K562 (cell line): ENCODE measurements around the gene UBE2L3. TPM values are rescaled to one million over a fixed set of nuclear protein-coding genes. Genes with fewer than 3 reads are reported as not detected.

ENCODE experiments used
- ATAC-seq: fragments of 200-7000 bp; cut with Tn5 transposase; 3 replicates; pipeline ENCODE4 v1.9.1; 2020; ENCODE audit warnings: moderate library complexity
- BruUV-seq: library from RNA; stranded (reverse); fragments of 400-500 nt; replicated peaks from 2 replicates; lab custom pipeline; 2021; lab: Mats Ljungman, UMichigan
- CTCF ChIA-PET: fragments of 300-600 bp; formaldehyde crosslinking; extraction: SDS; loops from one replicate; lab custom pipeline; 2021; ENCODE audit warnings: low intra/inter-chr PET ratio; lab: Yijun Ruan, JAX
- POLR2A ChIA-PET: fragments of 300-600, 350-650 bp; sonication (Branson Sonifier 250); formaldehyde crosslinking; extraction: SDS; loops from one replicate; lab custom pipeline; 2021; ENCODE audit warnings: antibody characterized with exemption, inconsistent platforms; lab: Yijun Ruan, JAX
- DNase-seq, 4 experiments: peaks; one replicate each; pipeline versions ENCODE4 v3.0.0 to v3.0.0-alpha.2; 2011 to 2018; ENCODE audit warnings: low spot score in 3 of 4, mixed read lengths in 3 of 4; ENCODE audit errors: extremely low read depth in 1 of 4
- FAIRE-seq: peaks from 2 replicates; lab custom pipeline; 2011; peaks lifted over from hg19 to GRCh38; lab: Jason Lieb, UNC
- H2AFZ ChIP-seq: 2 replicates; pipeline ENCODE4 v1.6.0; 2011; ENCODE audit warnings: low read depth, low read length, control low read depth, inconsistent platforms
- H3K27ac ChIP-seq: fragments of 200-600 bp; 3 replicates; pipeline ENCODE4 v1.8.0; 2011; ENCODE audit warnings: low read depth, mild to moderate bottlenecking, control low read depth, inconsistent platforms, low read length, moderate library complexity, mixed read lengths; ENCODE audit errors: extremely low read depth
- H3K27me3 ChIP-seq, 2 experiments: fragments of 300-600 bp in 1 of 2; 2 replicates in 1 of 2; 3 replicates in 1 of 2; pipeline versions ENCODE4 v1.6.0 to v1.8.0; 2011; ENCODE audit warnings: inconsistent platforms in 2 of 2, low read length in 2 of 2, mild to moderate bottlenecking in 1 of 2, mixed read lengths in 1 of 2, moderate library complexity in 1 of 2; ENCODE audit not compliant: control insufficient read depth in 2 of 2, insufficient read depth in 2 of 2
- H3K36me3 ChIP-seq: fragments of 300-600 bp; 3 replicates; pipeline ENCODE4 v1.8.0; 2011; ENCODE audit warnings: mild to moderate bottlenecking, low read length, inconsistent platforms; ENCODE audit not compliant: control insufficient read depth, insufficient read depth
- H3K4me1 ChIP-seq, 2 experiments: fragments of 200-600 bp in 1 of 2; replicated peaks in 1 of 2; 2 replicates in 1 of 2; 3 replicates in 1 of 2; pipeline versions ENCODE4 v1.5.1 to v1.8.0; 2011; ENCODE audit warnings: inconsistent platforms in 2 of 2, low read length in 2 of 2, mild to moderate bottlenecking in 1 of 2, mixed read lengths in 1 of 2, moderate library complexity in 1 of 2; ENCODE audit not compliant: control insufficient read depth in 2 of 2, insufficient read depth in 2 of 2
- H3K4me2 ChIP-seq: 2 replicates; pipeline ENCODE4 v1.6.1; 2011; ENCODE audit warnings: low read length, control low read depth, inconsistent platforms, mixed read lengths; ENCODE audit not compliant: insufficient read depth
- H3K4me3 ChIP-seq: fragments of 200-600 bp; sonication (generic), shearing (Covaris generic); 2 replicates; pipeline ENCODE4 v1.5.1; 2016; ENCODE audit warnings: control low read depth, inconsistent platforms
- H3K79me2 ChIP-seq: fragments of 200-600 bp; 3 replicates; pipeline ENCODE4 v1.8.0; 2011; ENCODE audit warnings: low read length, inconsistent platforms; ENCODE audit not compliant: control insufficient read depth, insufficient read depth
- H3K9ac ChIP-seq, 2 experiments: 2 replicates each; pipeline versions ENCODE4 v1.6.0 to v1.6.1; 2011; ENCODE audit warnings: low read depth in 2 of 2, low read length in 2 of 2, control low read depth in 1 of 2, inconsistent platforms in 1 of 2, mild to moderate bottlenecking in 1 of 2, mixed read lengths in 1 of 2; ENCODE audit not compliant: insufficient read depth in 1 of 2
- H3K9me1 ChIP-seq: one replicate; pipeline ENCODE4 v1.6.0; 2011; ENCODE audit warnings: inconsistent platforms, mild to moderate bottlenecking, low read length, moderate library complexity; ENCODE audit not compliant: control insufficient read depth, insufficient read depth
- H3K9me3 ChIP-seq: replicated peaks from 2 replicates; pipeline ENCODE4 v1.5.1; 2011; ENCODE audit warnings: low read depth, low read length, inconsistent platforms; ENCODE audit not compliant: control insufficient read depth, insufficient read depth
- H4K20me1 ChIP-seq: replicated peaks from 2 replicates; pipeline ENCODE4 v1.6.1; 2011; ENCODE audit warnings: low read length, inconsistent platforms, mixed read lengths; ENCODE audit not compliant: control insufficient read depth, insufficient read depth
- ARNT ChIP-seq, 2 experiments: fragments of 450-650 bp; IDR thresholded peaks; 2 replicates each; pipeline ENCODE4 v1.6.1; 2016; ENCODE audit warnings: mild to moderate bottlenecking in 1 of 2
- CCAR2 ChIP-seq: fragments of 200-400 bp; formaldehyde crosslinking; IDR thresholded peaks from 2 replicates; pipeline ENCODE4 v1.6.1; 2017; ENCODE audit warnings: mild to moderate bottlenecking, low read depth, low read length
- ETV5 ChIP-seq: sonication (generic); formaldehyde crosslinking; IDR thresholded peaks from 2 replicates; pipeline ENCODE4 v1.4.0; 2020; ENCODE audit warnings: low read depth, mild to moderate bottlenecking, missing genetic modification reagents
- MECOM ChIP-seq: fragments of 250-450 bp; sonication (Bioruptor Pico); IDR thresholded peaks from 2 replicates; pipeline ENCODE4 v1.8.0; 2022; ENCODE audit warnings: inconsistent platforms
- MYBL2 ChIP-seq, 2 experiments: fragments of 450-650 bp in 1 of 2; sonication (generic) in 1 of 2; formaldehyde crosslinking in 1 of 2; IDR thresholded peaks; 2 replicates each; pipeline versions ENCODE4 v1.6.1 to v1.8.1; 2017 to 2022; ENCODE audit warnings: borderline replicate concordance in 1 of 2, inconsistent platforms in 1 of 2, low read depth in 1 of 2, mild to moderate bottlenecking in 1 of 2, missing genetic modification reagents in 1 of 2, moderate library complexity in 1 of 2
- TBP ChIP-seq: optimal IDR thresholded peaks from 2 replicates; pipeline ENCODE3; 2011; ENCODE audit warnings: low read depth, low read length, improper control_type of control experiment
- WGBS: fragments of 100-300 bp; shearing (Covaris generic); methylation state at CpG from one replicate; pipeline ENCODE4 v1.1.6; 2016; ENCODE audit warnings: low coverage, mixed read lengths; ENCODE audit not compliant: insufficient coverage; ENCODE audit errors: missing lambda C conversion rate; 5-methylcytosine and 5-hydroxymethylcytosine counted together
- in situ Hi-C: fragments of 300-500 bp; cut with MboI; formaldehyde crosslinking; loops from 4 replicates; pipeline ENCODE4 v1.15.0; 2018; ENCODE audit warnings: inconsistent platforms, mixed read lengths
- intact Hi-C: fragments of 100-400 bp; cut with micrococcal nuclease; formaldehyde crosslinking; loops from 2 replicates; pipeline ENCODE4 v1.14.2; 2022
- polyA plus RNA-seq, 8 experiments: library from polyadenylated mRNA; depleted of rRNA in 4 of 8; stranded (reverse) in 5 of 8; unstranded in 3 of 8; fragments of >200 nt; fragmentation: Nextera tagmentation in 2 of 8; fragmentation: Illumina TruSeq in 1 of 8; extraction: Ambion mirVana in 2 of 8; extraction: Trizol in 1 of 8; gene quantifications; 2 replicates each; pipeline versions ENCODE4 v1.2.1 to v1.2.3, GENCODE V29; 2011 to 2014; ENCODE audit warnings: inconsistent platforms in 1 of 8, missing spikeins in 1 of 8
- total RNA-seq, 7 experiments: library from RNA; depleted of rRNA in 6 of 7; stranded (reverse); fragments of >200 nt in 6 of 7; fragmentation: Illumina TruSeq in 2 of 7; extraction: Trizol in 2 of 7; gene quantifications; 2 replicates each; pipeline versions ENCODE4 v1.2.1 to v1.2.3, GENCODE V29; 2011 to 2021; ENCODE audit warnings: low replicate concordance in 1 of 7
- TF ChIP-seq, protein P1 (sequence below): fragments of 450-650 bp; IDR thresholded peaks from 2 replicates; pipeline ENCODE4 v1.6.1; 2016; ENCODE audit warnings: low read depth, mild to moderate bottlenecking, moderate library complexity
- TF ChIP-seq, protein P2 (sequence below): fragments of 450-650 bp; formaldehyde crosslinking; IDR thresholded peaks from 2 replicates; pipeline ENCODE4 v1.4.0; 2022; ENCODE audit warnings: missing genetic modification characterization

UBE2L3 gene
- total and polyA plus RNA-seq, 9 of the 15 experiments (the other 6 are each of a cell fraction or from before 2014, with no cell fraction given), result 215 to 625 (median 285) TPM

DNA sequence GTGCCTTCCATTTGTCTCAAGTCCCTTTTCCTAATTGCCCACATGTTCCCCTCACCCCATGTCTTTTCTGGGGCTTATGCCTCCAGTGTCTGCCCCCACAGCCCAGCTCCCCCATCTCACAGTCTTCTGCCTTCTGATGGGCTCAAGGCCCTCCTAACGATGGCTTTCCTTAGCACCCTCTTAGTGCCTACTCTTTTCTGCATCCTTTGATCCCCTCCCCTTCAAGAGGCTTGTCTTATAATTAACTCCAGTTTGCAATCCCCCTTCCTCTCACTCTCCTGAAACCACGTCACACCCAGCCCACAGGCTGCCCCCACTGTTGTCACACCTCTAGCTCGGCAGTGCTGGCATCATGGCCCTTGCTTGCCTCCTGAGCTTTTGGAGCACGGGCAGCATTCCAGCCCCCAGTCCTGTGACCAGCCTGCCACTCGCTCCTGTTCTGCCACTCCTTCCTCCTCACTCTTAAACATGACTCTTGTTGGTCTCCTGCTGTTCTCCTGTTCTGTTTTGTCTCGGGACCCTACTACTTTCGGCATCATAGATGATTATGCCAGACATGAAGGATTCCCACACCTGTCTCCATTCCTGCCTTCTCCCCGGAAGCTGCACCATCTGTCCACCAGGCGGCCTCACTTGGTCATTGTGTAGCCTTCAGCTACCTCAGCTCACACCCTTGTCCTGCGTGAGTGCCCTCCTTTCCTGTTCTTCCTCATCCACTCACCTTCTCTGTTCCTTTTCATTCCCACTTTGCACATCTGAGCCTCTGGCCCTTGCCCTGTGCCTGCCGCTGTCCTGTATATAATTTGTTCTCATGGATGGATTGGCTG is 26.1 kb downstream of the UBE2L3 start:
- peaks cover 86% of the 10 kb centered on the region for H3K36me3 ChIP-seq
- peaks cover 12% of the 10 kb centered on the region for H3K9me1 ChIP-seq
- H3K9me3 ChIP-seq, result no peaks in the 10 kb centered on the region
- no peak overlapping the region for H3K9ac ChIP-seq
- CTCF ChIA-PET, result interaction anchor here (1.3 to 2.3 kb wide), 4 partner anchors 47 to 53 kb away, joined by 4 to 25 read pairs (median 14); partner anchors contain the start of gene SDF2L1
- peaks cover 7 to 12% of the 10 kb centered on the region in 2 experiments; a peak in 4 of 5 replicates for H3K4me1 ChIP-seq
- 66% methylated on average over 11 of the region's 11 CpGs for WGBS
- H4K20me1 ChIP-seq, result peaks cover 56% of the 10 kb centered on the region
- H3K27ac ChIP-seq, result no peak overlapping the region
- intact Hi-C loops (loop anchor here (1.0 kb wide), 2 partner anchors 48 to 53 kb away; no protein-coding TSS in a partner anchor), in situ Hi-C loops (no loop called here)
- H2AFZ ChIP-seq, result no peak overlapping the region
- H3K79me2 ChIP-seq, result peaks cover 98% of the 10 kb centered on the region
- FAIRE-seq (peak; percentile 65), ATAC-seq (peak; percentile 89), DNase-seq (peak; percentile 87 to 92 (median 88))
- POLR2A ChIA-PET, result interaction anchor here (0.6 to 76.8 kb wide), 5 partner anchors 15 to 1230 kb away, joined by 3 to 4622 read pairs (median 20); partner anchors contain the start of genes CCDC116, PPM1F, SDF2L1 and YDJC
- no TSS peak for BruUV-seq
- H3K4me2 ChIP-seq, result no peak overlapping the region
- H3K27me3 ChIP-seq, result no peaks in the 10 kb centered on the region; a peak in 1 of 5 replicates
- no peak overlapping the region for H3K4me3 ChIP-seq
- no peak for TF ChIP-seq MECOM
- no peak for TF ChIP-seq ETV5 (CRISPR knock-in tag)
- no peak for TF ChIP-seq MYBL2 (IDR thresholded peaks at IDR 0.05; ENCODE audit: low read depth)
- TF ChIP-seq MYBL2 (CRISPR knock-in tag; IDR thresholded peaks at IDR 0.05; ENCODE audit: borderline replicate concordance), result no peak
- TF ChIP-seq, protein P1, sequence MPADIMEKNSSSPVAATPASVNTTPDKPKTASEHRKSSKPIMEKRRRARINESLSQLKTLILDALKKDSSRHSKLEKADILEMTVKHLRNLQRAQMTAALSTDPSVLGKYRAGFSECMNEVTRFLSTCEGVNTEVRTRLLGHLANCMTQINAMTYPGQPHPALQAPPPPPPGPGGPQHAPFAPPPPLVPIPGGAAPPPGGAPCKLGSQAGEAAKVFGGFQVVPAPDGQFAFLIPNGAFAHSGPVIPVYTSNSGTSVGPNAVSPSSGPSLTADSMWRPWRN, result no peak
- TF ChIP-seq TBP, result peak; percentile 24
- no peak for TF ChIP-seq ARNT (IDR thresholded peaks at IDR 0.05)
- TF ChIP-seq, protein P2, sequence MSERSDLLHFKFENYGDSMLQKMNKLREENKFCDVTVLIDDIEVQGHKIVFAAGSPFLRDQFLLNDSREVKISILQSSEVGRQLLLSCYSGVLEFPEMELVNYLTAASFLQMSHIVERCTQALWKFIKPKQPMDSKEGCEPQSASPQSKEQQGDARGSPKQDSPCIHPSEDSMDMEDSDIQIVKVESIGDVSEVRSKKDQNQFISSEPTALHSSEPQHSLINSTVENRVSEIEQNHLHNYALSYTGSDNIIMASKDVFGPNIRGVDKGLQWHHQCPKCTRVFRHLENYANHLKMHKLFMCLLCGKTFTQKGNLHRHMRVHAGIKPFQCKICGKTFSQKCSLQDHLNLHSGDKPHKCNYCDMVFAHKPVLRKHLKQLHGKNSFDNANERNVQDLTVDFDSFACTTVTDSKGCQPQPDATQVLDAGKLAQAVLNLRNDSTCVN, result 0 out of 2 replicates have a peak, but pooled peaks have one; percentile 20
- TF ChIP-seq CCAR2, result 0 out of 2 replicates have a peak, but pooled peaks have one; percentile 65
